H9 (cell line): ENCODE results near the gene DLG1. TPM values are rescaled to one million over a fixed set of nuclear protein-coding genes. Genes with fewer than 3 reads are reported as not detected.

Source experiments
- DNase-seq: peaks from one replicate; pipeline ENCODE4 v3.0.0-alpha.2; 2017
- H2AFZ ChIP-seq: one replicate; pipeline ENCODE4 v1.6.1; 2013; ENCODE audit warnings: mild to moderate bottlenecking, low read length, control low read depth, moderate library complexity
- H2AK5ac ChIP-seq: 2 replicates; pipeline ENCODE4 v1.6.1; 2013; ENCODE audit warnings: low read length, control low read depth, mixed read lengths; ENCODE audit not compliant: insufficient read length
- H2BK120ac ChIP-seq: one replicate; pipeline ENCODE4 v1.6.1; 2013; ENCODE audit warnings: low read depth, mild to moderate bottlenecking, low read length, control low read depth, inconsistent platforms; ENCODE audit not compliant: poor library complexity, severe bottlenecking
- H2BK12ac ChIP-seq: 2 replicates; pipeline ENCODE4 v1.6.1; 2013; ENCODE audit warnings: low read length, control low read depth, mixed read lengths, low read depth; ENCODE audit not compliant: insufficient read length
- H2BK15ac ChIP-seq: 2 replicates; pipeline ENCODE4 v1.6.1; 2013; ENCODE audit warnings: low read depth, low read length, control low read depth
- H2BK20ac ChIP-seq: one replicate; pipeline ENCODE4 v1.6.1; 2013; ENCODE audit warnings: low read depth, mild to moderate bottlenecking, low read length, control low read depth, inconsistent platforms; ENCODE audit not compliant: poor library complexity, severe bottlenecking
- H2BK5ac ChIP-seq: 2 replicates; pipeline ENCODE4 v1.6.1; 2013; ENCODE audit warnings: low read length, control low read depth, mixed read lengths; ENCODE audit not compliant: insufficient read length
- H3K14ac ChIP-seq: 2 replicates; pipeline ENCODE4 v1.6.1; 2013; ENCODE audit warnings: low read length, control low read depth; ENCODE audit not compliant: insufficient read depth
- H3K18ac ChIP-seq: 2 replicates; pipeline ENCODE4 v1.6.1; 2013; ENCODE audit warnings: low read depth, mild to moderate bottlenecking, mixed read lengths, low read length, control low read depth; ENCODE audit not compliant: insufficient read length
- H3K23ac ChIP-seq: 2 replicates; pipeline ENCODE4 v1.6.1; 2013; ENCODE audit warnings: low read length, control low read depth, mixed read lengths, low read depth; ENCODE audit not compliant: insufficient read length
- H3K23me2 ChIP-seq: 2 replicates; pipeline ENCODE4 v1.6.1; 2013; ENCODE audit warnings: low read depth, mild to moderate bottlenecking, mixed read lengths, low read length, control low read depth; ENCODE audit not compliant: insufficient read length, poor library complexity, severe bottlenecking
- H3K27ac ChIP-seq: 2 replicates; pipeline ENCODE4 v1.5.1; 2013; ENCODE audit warnings: low read length, control low read depth, mixed read lengths, low read depth; ENCODE audit not compliant: insufficient read length
- H3K27me3 ChIP-seq: 2 replicates; pipeline ENCODE4 v1.6.1; 2013; ENCODE audit warnings: low read length, control low read depth, inconsistent platforms; ENCODE audit not compliant: insufficient read depth
- H3K4ac ChIP-seq: 2 replicates; pipeline ENCODE4 v1.6.1; 2013; ENCODE audit warnings: low read depth, mild to moderate bottlenecking, control low read depth, inconsistent platforms, low read length, moderate library complexity
- H3K4me1 ChIP-seq: 2 replicates; pipeline ENCODE4 v1.6.1; 2013; ENCODE audit warnings: low read length, control low read depth, inconsistent platforms; ENCODE audit not compliant: insufficient read depth
- H3K4me2 ChIP-seq: 2 replicates; pipeline ENCODE4 v1.6.1; 2013; ENCODE audit warnings: low read length, control low read depth, mixed read lengths; ENCODE audit not compliant: insufficient read length, insufficient read depth
- H3K56ac ChIP-seq: 2 replicates; pipeline ENCODE4 v1.6.1; 2013; ENCODE audit warnings: low read depth, mild to moderate bottlenecking, mixed read lengths, low read length, control low read depth; ENCODE audit not compliant: insufficient read length
- H3K79me1 ChIP-seq: 2 replicates; pipeline ENCODE4 v1.6.1; 2013; ENCODE audit warnings: low read depth, mild to moderate bottlenecking, moderate library complexity, low read length, control low read depth, inconsistent platforms; ENCODE audit not compliant: insufficient read depth, poor library complexity, severe bottlenecking
- H3K79me2 ChIP-seq: 2 replicates; pipeline ENCODE4 v1.6.1; 2013; ENCODE audit warnings: low read length, control low read depth, inconsistent platforms; ENCODE audit not compliant: insufficient read depth
- H3K9ac ChIP-seq: 2 replicates; pipeline ENCODE4 v1.6.1; 2013; ENCODE audit warnings: low read length, control low read depth, mixed read lengths; ENCODE audit not compliant: insufficient read length; ENCODE audit errors: extremely low read depth
- H3K9me3 ChIP-seq: one replicate; pipeline ENCODE4 v1.6.1; 2013; ENCODE audit warnings: low read depth, low read length, inconsistent platforms; ENCODE audit not compliant: control insufficient read depth
- H3T11ph ChIP-seq: one replicate; pipeline ENCODE4 v1.6.1; 2013; ENCODE audit warnings: mild to moderate bottlenecking, low read length, control low read depth, inconsistent platforms
- H4K20me1 ChIP-seq: one replicate; pipeline ENCODE4 v1.6.1; 2013; ENCODE audit not compliant: control insufficient read depth, insufficient read length, insufficient read depth
- H4K5ac ChIP-seq: 2 replicates; pipeline ENCODE4 v1.6.1; 2013; ENCODE audit warnings: low read depth, mild to moderate bottlenecking, mixed read lengths, low read length, control low read depth; ENCODE audit not compliant: insufficient read length
- H4K8ac ChIP-seq: replicated peaks from 2 replicates; pipeline ENCODE4 v1.6.1; 2013; ENCODE audit warnings: low read length, control low read depth, mixed read lengths, low read depth; ENCODE audit not compliant: insufficient read length
- H4K91ac ChIP-seq: 2 replicates; pipeline ENCODE4 v1.6.1; 2013; ENCODE audit warnings: low read depth, mild to moderate bottlenecking, moderate library complexity, mixed read lengths, low read length, control low read depth; ENCODE audit not compliant: insufficient read length
- H3K27ac Mint-ChIP-seq, 3 experiments: 2 replicates in 2 of 3; 3 replicates in 1 of 3; pipeline ENCODE4 v1.8.0; 2020 to 2021; ENCODE audit warnings: mixed read lengths in 3 of 3, mild to moderate bottlenecking in 1 of 3, moderate library complexity in 1 of 3
- H3K27me3 Mint-ChIP-seq: 2 replicates; pipeline ENCODE4 v1.8.0; 2021; ENCODE audit warnings: low read depth, mild to moderate bottlenecking, moderate library complexity, mixed read lengths
- H3K36me3 Mint-ChIP-seq, 3 experiments: 2 replicates in 2 of 3; 3 replicates in 1 of 3; pipeline ENCODE4 v1.8.0; 2020 to 2021; ENCODE audit warnings: low read depth in 3 of 3, mixed read lengths in 3 of 3; ENCODE audit not compliant: insufficient read depth in 1 of 3
- H3K4me1 Mint-ChIP-seq, 2 experiments: 2 replicates each; pipeline ENCODE4 v1.8.0; 2020; ENCODE audit warnings: mixed read lengths in 2 of 2
- H3K4me3 Mint-ChIP-seq, 2 experiments: 2 replicates in 1 of 2; 3 replicates in 1 of 2; pipeline ENCODE4 v1.8.0; 2020 to 2021; ENCODE audit warnings: mild to moderate bottlenecking in 2 of 2, mixed read lengths in 2 of 2, moderate library complexity in 1 of 2
- H3K9me3 Mint-ChIP-seq, 2 experiments: 2 replicates in 1 of 2; 3 replicates in 1 of 2; pipeline ENCODE4 v1.8.0; 2020; ENCODE audit warnings: mild to moderate bottlenecking in 2 of 2, mixed read lengths in 2 of 2, moderate library complexity in 1 of 2
- CTCF ChIP-seq: fragments of 200-600 bp; sonication (generic); conservative IDR thresholded peaks from 3 replicates; pipeline ENCODE4 v1.8.0; 2021; ENCODE audit warnings: antibody characterized with exemption, mild to moderate bottlenecking
- WGBS: extraction: QIAGEN DNeasy Blood & Tissue Kit; methylation state at CpG from one replicate; pipeline ENCODE4 v1.1.7; 2013; ENCODE audit warnings: missing lambda C conversion rate, low lambda C conversion rate, mixed read lengths; ENCODE audit not compliant: insufficient read length; ENCODE audit errors: extremely low coverage; 5-methylcytosine and 5-hydroxymethylcytosine counted together
- total RNA-seq: library from RNA; stranded (reverse); gene quantifications from 2 replicates; pipeline ENCODE4 v1.2.1, GENCODE V29; 2021

DLG1 gene
- total RNA-seq, 1 experiment from 2014 or later = 84.1 TPM

- DNase-seq = no peak
- no CpG with 5 or more reads among the region's 7 CpGs for WGBS
- no peak overlapping the region for H4K8ac ChIP-seq
- no peak overlapping the region for H2BK15ac ChIP-seq
- Mint-ChIP-seq H3K9me3 (no peaks in the 10 kb centered on the region), H3K27me3 (peaks cover 7% of the 10 kb centered on the region), H3K27ac (no peak overlapping the region), H3K4me1 (peaks cover 37 to 41% of the 10 kb centered on the region in 2 experiments), H3K4me3 (no peak overlapping the region), H3K36me3 (no peaks in the 10 kb centered on the region)
- H3K14ac ChIP-seq = no peak overlapping the region
- no peaks in the 10 kb centered on the region for H3K23me2 ChIP-seq
- H2AK5ac ChIP-seq = no peak overlapping the region
- H2AFZ ChIP-seq = no peak overlapping the region
- TF ChIP-seq CTCF = no peak
- no peaks in the 10 kb centered on the region for H3K27me3 ChIP-seq
- H3K27ac ChIP-seq = no peak overlapping the region
- no peak overlapping the region for H3K56ac ChIP-seq
- no peak overlapping the region for H4K5ac ChIP-seq
- H3K18ac ChIP-seq = no peak overlapping the region
- H3K4ac ChIP-seq = no peak overlapping the region
- H2BK120ac ChIP-seq = no peak overlapping the region
- no peak overlapping the region for H3T11ph ChIP-seq
- H3K23ac ChIP-seq = no peak overlapping the region
- no peak overlapping the region for H3K9ac ChIP-seq
- no peaks in the 10 kb centered on the region for H4K20me1 ChIP-seq
- H2BK12ac ChIP-seq = no peak overlapping the region
- no peak overlapping the region for H4K91ac ChIP-seq
- H3K9me3 ChIP-seq = no peaks in the 10 kb centered on the region
- no peaks in the 10 kb centered on the region for H3K79me2 ChIP-seq
- peaks cover 6% of the 10 kb centered on the region; the same call in 1 of the 2 replicates for H3K4me1 ChIP-seq
- no peak overlapping the region for H3K4me2 ChIP-seq
- no peak overlapping the region for H2BK20ac ChIP-seq
- H2BK5ac ChIP-seq = no peak overlapping the region
- no peaks in the 10 kb centered on the region for H3K79me1 ChIP-seq
These were observed 8.1 kb upstream of the DLG1 start for GRCh38 chr3:197306374-197307086.
